Left hindlimb (tissue), 1 donor: ENCODE data around the gene MPV17.
"Not testable (repeated sequence)": the region's sequence is repeated elsewhere in the genome, so short reads cannot be mapped to it uniquely, and the experiment has no call there.

ENCODE experiments used
- DNase-seq: peaks from one replicate; pipeline ENCODE4 v3.0.0-alpha.2; 2018

Gene MPV17, protein sequence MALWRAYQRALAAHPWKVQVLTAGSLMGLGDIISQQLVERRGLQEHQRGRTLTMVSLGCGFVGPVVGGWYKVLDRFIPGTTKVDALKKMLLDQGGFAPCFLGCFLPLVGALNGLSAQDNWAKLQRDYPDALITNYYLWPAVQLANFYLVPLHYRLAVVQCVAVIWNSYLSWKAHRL

DNA sequence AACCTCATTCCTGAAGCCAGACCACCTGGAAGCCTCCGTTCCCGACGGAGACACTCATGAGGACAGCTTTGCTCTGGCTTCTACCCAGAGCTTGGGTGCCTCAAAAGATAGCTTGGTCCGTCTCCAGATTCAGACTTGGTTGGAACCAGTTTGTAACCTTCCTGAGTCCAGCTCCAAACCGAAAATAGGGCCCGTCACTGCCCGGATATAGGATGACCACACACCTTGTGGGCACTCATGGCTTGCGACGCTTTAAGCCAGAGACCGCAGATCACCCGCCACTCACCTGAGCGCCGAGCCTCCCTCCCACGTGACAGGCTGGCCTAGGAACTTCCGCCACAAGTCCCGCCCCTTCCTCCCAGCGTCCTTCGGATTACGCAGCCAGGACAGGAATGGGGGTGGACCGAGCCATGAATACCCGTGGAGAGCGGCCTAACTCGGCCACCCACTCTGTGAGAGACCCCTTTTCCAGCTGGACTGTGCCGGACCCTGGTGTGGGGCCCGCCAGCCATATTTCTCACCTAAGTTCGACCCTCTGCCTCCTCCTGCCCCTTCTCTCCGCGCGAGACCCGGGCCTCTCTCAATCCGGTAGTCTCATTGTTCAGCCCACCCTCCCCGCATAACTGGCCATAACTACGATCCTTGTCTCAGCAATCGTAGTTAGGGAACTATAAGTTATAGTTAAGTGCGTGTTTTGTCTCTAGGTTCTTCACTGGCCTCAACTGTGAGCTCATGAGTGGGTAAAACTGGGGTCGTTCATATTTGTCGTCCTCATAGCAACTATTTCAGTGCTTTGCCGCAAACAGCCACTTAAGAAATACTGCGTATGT is at the start of gene MPV17:
TSS of gene MPV17 (minus strand) at position 332 of the 830 bp plus-strand sequence. CDS start 580 bp downstream, outside the sequence.
- peak; percentile 94 for DNase-seq

DNA sequence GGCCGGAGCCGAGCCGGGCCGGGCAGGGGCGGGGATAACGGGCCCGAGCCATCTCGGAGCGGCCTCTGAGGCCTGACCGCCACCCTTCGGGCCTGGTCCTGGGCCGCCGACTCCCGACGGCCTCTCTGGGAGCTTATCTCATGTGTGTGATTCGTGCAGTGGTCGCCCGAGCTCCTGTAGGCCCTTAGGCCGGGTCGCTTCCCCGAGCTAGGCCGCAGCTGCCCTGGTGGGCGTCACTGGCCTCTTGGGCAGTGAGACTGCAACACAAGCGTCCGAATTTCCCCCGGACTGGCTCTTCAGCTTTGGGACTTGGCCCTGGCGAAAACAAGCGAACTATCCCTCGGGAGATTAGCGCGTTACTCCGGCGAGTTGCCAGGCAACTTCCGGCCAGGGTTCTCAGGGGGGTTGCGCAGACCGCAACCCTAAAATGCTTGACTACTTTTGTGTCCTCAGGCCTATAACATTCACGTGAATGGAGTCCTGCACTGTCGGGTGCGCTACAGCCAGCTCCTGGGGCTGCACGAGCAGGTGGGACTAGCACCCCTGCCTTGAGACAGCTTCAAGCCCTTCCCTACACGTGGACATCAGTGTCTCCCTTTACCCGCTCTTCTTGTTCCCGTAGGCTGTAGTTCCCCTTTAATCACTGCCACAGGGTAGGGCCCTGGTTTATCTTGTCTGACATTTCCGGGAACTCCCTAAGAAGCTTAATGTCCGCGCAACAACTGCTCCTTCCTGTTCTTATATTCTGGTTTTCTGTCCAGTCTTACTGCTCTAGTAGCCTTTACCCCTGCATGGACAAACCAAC is 48.1 kb upstream of the MPV17 start:
- peak; percentile 42 for DNase-seq

DNA sequence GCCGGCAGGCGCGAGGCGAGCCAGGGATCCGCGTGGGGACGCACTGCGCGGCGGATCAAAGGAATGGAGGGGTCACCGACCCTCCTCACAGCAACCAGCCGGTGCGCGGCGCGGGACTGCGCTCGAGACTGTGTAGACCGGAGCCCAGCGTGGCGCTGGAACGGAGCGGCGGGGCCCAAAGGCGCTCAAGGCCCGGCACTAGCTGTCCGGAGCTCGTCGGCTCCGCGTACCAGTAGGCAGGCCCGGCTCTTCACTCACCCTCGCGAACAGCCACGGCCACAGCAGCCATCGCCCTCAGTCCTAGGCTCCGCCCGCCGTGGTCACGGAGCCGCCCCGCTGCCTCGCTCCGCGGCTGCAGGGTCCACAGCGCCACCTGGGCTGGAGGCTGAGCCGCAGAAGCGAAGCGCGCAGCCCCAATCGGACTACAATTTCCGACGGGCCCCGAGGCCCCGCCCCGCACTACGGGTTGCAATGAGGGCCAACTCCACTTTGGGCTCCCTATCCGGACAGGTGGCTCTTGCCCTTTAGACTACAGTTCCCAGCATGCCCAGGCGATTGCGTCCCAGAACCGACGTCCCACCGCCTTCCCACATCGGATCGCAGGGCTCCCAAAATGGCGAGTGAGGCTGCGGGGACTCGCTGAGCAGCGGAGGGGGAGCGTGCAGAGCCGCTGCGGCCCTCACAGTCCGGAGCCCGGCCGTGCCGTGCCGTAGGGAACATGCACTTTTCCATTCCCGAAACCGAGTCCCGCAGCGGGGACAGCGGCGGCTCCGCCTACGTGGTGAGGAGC is 47.3 kb upstream of the MPV17 start, which contains the start of the genes EIF2B4 and SNX17:
TSS of gene EIF2B4 (minus strand) at position 313 of the 790 bp plus-strand sequence. CDS start at position 289, 24 bp downstream.
TSS of gene SNX17 (plus strand) at position 591 of the 790 bp plus-strand sequence. CDS start at position 719, 128 bp downstream.
- peak; percentile 100 for DNase-seq

DNA sequence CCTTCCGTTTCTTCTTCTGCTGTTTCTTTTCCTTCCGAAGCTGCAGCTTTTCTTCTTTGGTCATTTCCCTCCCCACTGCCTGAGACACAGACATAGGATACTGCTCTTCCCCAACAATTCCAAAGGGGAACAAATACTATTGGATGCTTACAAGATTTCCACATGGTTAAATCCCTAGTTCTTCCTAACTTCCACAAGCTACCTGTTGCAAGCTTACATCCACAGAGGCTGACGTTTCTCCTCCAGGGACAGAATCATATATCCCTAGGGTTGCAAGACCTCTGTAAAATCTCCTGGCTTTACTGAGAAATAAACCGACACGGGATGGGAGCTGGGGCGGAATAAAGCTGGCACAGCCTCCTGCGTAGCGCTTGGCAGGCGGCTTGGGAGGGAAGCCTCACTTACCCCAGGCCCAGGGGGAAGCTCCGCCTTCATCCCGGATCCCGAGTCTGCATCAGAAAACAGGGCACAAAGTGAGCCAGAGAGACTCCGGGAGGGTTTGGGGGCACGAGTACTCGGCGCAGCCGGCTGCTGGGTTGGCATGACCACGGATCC is 46.7 kb upstream of the MPV17 start:
- no peak for DNase-seq

DNA sequence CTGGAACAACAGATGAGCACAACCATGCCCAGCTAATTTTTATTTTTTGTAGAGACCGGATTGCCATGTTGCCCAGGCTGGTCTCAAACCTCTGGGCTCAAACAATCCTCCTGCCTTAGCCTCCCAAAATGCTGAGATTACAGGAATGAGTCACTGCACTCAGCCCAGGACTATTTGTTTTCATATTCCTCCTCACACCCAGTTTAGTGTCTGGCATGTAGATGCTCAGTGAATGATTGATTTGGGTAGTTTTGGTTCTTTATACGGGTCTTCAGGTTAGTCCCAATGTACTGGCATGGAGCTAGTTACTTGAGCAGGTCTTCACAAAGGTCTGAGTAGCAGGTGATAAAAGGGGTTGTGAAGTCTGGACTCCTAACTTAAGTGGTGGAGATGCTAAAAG is 41.0 kb upstream of the MPV17 start:
- DNase-seq: no peak

DNA sequence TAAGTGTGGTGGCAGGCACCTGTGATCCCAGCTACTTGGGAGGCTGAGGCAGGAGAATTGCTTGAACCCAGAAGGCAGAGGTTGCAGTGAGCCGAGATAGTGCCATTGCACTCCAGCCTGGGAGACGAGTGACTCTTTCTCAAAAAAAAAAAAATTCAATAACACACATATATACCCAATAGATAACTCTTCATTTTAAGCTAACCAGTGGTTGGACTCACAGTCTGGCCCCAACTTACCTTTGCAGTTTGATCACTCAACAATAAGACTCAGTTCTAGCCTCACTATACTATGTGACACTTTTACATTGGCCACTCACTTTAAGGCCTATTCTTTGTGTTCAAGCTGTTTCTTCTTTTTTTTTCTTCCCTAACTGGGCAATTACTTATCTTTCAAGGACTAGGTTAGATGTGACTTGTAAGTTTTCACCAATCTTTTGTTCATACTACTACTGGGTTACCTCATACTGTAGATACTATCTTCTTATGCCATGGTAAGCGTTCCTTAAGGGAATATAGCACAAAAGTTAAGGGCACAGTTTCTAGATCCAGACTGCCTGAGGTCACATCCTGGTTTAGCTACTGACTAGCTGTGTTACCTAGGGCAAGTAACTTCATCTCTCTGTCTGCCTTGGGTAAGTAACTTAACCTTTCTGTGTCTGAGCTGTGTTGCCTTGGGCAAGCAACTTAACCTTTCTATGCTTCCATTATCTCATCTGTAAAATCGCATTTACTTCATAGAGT is 40.0 kb upstream of the MPV17 start:
- DNase-seq: no peak

DNA sequence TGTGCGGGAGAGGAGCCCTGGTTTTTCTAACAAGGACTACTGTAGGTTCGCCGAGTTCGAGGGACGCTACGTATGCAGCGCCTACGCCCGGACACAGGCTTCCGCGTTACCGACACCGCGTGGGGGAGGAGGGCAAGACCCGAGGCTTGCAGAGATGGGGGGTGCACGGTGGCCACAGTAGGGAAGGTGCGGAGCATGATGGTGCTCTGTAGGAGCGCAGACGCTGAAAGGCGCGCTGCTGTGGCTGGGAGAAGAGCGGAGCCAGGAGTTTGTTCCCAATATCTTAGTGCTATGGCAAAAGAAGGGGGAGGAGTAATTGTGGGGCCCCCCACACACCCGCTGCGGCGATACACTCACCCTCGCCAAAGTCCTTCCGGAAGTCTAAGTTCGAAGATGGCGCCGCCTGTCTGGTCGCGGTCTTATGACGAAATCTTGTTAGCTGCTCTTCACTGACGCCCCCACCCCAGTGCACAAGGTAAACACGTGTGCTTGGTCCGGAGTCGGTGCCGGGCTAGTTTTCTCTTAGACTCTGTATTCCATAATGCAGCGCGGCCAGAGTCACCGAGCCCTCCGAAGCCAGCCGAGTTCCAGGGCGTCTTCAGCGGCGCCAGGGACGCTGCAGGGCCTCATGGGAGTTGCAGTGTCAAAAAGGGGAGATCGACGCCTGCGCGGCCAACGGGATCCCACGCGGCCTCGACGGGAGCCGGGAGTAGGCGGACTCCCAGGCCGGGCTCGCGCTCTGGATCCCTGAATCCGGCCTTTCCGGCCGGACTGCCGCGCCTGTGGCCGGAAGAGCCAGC is 33.7 kb upstream of the MPV17 start, which contains the start of gene GTF3C2:
TSS of gene GTF3C2 (minus strand) at position 383 of the 800 bp plus-strand sequence. CDS start 13,210 bp downstream, outside the sequence.
- DNase-seq: peak; percentile 95

DNA sequence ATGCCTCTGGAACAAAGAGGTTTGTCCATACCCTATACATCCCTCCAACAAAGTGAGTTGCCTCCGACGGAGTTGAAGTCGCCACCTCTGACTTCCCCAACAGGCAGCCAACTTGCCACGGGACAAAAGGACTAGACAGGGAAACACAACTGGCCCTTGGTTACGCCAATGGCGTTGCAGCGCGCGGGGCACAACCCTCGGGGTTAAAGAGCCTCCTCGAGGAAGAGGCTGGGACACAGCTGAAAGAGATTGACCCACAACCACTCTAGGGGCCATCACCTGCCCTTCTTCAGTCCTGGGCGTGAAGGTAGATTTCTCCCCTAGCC is 33.1 kb upstream of the MPV17 start:
- DNase-seq: no peak

DNA sequence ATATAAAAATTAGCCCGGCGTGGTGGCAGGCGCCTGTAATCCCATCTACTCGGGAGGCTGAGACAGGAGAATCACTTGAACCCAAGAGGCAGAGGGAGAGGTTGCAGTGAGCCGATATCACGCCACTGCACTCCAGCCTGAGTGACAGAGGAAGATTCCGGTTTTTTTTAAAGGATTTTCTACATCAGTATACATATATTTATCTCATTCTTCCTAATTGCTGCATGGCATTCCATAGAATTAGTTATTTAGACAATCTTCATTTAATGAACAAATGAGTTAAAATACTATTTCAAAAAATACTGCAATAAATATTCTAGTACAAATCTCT is 31.7 kb upstream of the MPV17 start:
- no peak for DNase-seq

DNA sequence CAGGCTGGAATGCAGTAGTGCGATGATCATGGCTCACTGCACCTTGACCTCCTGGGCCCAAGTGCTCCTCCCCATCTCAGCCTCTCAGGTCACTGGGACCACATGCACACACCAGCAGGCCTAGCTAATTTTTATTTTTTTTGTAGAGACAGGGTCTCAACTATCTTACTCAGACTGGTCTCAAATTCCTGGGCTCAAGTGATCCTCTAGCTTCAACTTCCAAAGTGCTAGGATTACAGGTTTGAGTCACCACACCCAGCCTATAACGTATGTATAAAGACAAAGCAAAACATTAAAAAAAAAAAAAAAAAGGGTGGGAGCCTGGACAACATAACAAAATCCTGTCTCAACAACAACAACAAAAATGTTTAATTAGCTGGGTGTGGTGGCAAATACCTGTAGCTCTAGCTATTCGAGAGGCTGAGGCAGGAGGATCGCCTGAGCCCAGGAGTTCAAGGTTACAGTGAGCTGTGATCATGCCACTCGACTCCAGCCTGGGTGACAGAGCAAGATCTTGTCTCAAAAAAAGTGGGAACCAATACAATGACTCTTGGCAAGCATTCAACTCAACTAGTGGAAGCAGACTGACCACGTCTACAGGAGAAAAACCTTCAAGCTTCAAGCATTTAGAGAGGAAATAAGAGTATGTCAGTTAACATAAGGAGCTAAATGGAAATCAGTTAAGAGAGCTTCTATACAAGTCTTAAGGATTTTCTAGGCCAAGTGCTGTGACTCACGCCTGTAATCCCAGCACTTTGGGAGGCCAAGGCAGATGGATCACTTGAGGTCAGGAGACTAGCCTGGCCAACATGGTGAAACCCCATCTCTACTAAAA is 31.1 kb upstream of the MPV17 start:
- DNase-seq: no peak

DNA sequence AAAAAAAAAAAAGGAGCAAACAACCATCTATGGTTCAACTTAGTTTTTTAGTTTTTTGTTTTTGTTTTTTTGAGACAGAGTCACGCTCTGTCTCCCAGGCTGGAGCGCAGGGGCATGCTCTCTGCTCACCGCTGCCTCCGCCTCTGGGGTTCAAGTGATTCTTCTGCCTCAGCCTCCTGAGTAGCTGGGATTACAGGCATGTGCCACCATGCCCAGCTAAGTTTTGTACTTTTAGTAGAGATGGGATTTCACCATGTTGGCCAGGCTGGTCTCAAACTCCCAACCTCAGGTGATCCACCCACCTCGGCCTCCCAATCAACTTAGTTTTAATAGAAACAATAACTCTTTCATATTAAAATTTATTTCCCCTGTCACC is 30.5 kb upstream of the MPV17 start:
- DNase-seq: not testable (repeated sequence)

DNA sequence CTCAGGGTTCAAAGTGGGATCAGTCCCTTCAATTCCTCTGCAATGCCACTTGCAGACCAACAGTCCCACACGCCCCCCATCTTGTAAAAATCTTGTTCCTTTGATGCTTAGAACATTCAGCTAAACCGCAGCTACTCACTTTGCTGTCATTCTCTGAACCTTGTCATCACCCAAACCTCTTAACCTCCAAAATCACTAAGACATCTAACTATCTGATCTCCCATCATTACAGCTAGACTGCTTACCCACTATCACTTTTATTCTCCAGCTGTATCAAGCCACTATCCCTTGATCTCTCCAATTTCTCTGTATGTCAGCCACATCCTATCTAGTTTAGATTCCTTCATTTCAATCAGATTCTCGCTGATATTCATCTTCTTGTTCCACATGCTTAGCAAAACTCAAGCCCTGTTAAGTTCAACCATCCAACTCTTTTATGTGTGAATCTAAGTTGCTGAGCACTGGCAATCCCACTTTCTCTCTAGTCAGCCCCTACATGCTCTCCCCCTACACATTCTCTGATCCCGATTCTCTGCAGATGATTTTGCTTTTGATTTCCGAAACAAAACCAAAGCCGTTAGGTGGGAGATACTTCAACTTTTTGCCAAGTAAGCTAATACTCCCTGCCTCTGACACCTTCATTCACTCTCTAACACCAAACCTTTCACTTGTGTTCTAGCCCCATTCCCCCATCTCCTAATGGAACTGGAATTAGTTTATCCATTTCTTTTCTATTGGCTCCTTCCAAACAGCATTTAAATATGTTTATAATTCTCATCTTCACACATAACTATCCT is 29.1 kb upstream of the MPV17 start:
- DNase-seq: no peak

DNA sequence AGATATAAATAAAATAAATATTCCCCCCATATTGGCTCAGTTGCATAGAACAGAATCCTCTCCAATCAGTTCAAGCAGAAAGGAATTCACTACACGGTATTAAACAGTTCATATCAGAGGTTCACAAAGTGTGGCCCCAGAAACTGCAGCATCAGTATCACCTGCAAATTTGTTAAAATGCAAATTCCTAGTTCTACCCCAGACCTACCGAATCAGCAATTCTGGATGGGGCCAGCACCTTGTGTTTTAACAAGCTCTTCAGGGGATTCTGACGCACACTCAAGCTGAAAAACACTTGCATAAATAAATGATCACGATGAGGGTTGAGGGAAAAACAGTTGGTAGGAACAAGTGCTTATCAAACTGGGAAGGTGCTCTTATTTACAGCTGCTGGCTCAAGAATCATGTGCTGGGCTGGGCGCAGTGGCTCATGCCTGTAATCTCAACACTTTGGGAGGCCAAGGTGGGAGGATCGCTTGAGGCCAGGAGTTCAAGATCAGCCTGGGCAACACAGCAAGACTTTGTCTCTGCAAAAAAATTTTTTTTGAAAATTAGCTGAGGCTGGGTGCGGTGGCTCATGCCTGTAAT is 27.3 kb upstream of the MPV17 start:
- no peak for DNase-seq

DNA sequence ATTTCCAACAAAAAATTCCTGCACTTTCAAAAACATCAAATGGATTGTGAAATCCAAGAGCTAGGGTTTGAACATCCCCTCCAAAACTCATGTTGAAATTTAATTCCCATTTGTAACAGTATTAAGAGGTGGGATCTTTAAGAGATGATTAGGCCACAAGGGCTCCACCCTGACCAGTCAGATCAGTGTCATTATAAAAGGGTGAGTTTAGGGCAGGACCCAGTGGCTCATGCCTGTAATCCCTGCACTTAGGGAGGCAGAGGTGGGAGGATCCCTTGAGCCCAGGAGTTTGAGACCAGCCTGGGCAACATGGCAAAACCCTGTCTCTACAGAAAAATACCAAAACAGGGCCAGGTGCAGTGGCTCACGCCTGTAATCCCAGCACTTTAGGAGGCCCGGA is 24.7 kb upstream of the MPV17 start:
- DNase-seq: no peak

DNA sequence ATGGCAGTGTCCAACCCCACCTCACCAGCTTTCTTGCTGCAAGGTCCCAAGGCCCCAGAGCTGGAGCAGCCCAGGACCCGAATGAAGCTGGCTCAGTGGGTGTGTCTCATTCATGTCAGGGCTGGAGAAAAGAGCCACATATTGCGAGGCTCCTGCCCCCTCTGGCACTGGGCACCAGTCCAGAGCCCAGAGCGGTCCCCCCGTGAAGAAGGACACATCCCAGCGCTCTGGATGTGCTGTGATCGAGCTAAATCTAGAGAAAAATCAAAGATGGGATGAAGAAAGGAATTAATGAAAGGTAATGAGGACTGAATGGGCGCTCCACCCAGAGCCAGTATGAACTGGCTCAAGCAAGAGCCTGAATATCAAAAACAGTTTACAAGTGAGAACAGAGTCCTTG is 13.3 kb upstream of the MPV17 start:
- DNase-seq: no peak

DNA sequence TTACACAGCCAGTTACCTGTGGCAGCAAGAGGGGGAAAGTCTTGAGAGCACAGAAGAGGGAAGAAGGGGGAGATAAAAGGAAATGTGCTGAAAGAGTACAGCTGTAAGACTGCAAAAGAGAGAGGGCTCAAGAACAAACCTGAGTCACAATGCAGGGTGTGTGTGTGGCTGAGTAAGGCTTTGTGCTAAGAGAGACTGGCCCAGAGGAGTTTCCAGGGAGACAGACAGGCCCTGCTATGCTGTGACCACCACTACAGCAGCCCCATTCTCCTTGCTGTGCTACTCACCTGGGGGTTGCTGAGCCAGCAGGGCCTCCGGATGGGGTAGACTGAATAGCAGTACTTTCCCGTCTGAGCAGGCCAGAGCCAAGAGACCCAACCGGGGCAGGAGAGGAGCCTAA is 12.4 kb upstream of the MPV17 start:
- DNase-seq: no peak

DNA sequence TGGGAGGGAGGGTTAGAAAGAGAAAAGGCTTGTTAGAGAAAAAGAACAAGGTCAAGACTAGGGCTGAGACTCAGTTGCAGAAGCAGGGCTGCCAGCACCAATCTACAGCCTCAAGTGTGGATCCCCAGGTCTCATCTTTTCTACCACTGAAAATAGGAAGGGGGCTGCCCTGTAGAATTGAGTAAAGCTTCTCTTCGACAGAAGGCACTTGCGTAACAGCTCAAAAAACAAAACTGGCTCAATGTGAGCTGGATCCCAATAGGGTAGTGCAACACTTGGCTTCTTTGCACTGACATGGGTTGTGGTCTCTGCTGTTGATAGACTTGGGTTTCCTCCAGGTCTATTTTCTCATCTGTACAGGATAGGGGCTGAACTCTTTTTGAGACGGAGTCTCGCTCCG is 1.8 kb upstream of the MPV17 start:
- no peak for DNase-seq

DNA sequence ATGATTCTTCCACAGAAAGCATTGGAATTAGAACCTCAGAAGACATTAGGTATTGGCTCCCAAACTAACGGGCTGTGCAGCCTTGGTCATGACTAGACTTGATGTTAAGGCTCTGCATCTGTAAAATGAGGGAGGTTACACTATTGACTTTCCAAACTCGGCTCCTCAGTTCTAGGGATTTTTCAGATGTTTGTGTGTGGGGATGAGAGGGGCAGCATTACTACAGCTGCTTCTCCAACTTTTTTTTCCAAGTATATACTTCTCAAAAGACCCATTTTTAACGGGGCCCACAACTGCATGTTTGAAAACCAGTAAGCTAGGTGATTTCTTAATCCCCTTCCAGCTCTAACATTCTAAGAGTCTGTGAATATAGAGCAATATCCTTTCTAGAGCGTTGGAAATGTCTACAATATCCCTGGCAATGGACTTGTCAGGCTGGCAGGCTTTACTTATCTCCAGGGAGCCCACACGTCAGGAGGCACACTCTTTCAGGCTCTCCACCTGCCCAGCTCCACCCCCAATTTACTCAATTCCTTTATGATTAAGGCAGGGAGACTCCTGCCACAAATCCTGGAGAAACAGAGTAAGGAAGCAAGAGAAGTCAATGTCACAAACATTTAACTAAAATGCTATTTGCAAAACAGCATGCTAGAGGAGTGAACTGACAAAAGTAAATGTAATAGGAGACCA is 844 bp upstream of the MPV17 start:
- DNase-seq: no peak
